Neural cell (in vitro differentiated cells): ENCODE results near the gene CHRD. TPM values are rescaled to one million over a fixed set of nuclear protein-coding genes. Genes with fewer than 3 reads are reported as not detected.

Experiments
- H2AFZ ChIP-seq: fragments of 200-600, 300-800 bp; sonication (generic), shearing (Covaris generic); 2 replicates; pipeline ENCODE4 v1.6.0; 2014; ENCODE audit warnings: low read depth, mild to moderate bottlenecking, antibody characterized with exemption, low read length, moderate library complexity
- H3F3A ChIP-seq: fragments of 200-600 bp; shearing (Covaris generic); 2 replicates; pipeline ENCODE4 v1.6.1; 2016; ENCODE audit warnings: mild to moderate bottlenecking, moderate library complexity, mixed read lengths, antibody characterized with exemption, low read length; ENCODE audit not compliant: insufficient read depth, poor library complexity, severe bottlenecking
- H3K27ac ChIP-seq: fragments of 200-600, 300-800 bp; sonication (generic), shearing (Covaris generic); 2 replicates; pipeline ENCODE4 v1.5.1; 2014; ENCODE audit warnings: mild to moderate bottlenecking, low read length, moderate library complexity
- H3K27me3 ChIP-seq: fragments of 300-800, 200-600 bp; sonication (generic), shearing (Covaris generic); 2 replicates; pipeline ENCODE4 v1.6.0; 2014; ENCODE audit warnings: mild to moderate bottlenecking, low read depth, low read length, moderate library complexity; ENCODE audit not compliant: insufficient read depth
- H3K36me3 ChIP-seq: fragments of 300-800, 200-600 bp; sonication (generic), shearing (Covaris generic); 2 replicates; pipeline ENCODE4 v1.5.1; 2014; ENCODE audit warnings: mild to moderate bottlenecking, antibody characterized with exemption, low read length, moderate library complexity; ENCODE audit not compliant: insufficient read depth
- H3K4me2 ChIP-seq: fragments of 300-800, 200-600 bp; sonication (generic), shearing (Covaris generic); 2 replicates; pipeline ENCODE4 v1.6.0; 2014; ENCODE audit warnings: mild to moderate bottlenecking, low read length
- H3K4me3 ChIP-seq: fragments of 300-800, 200-600 bp; sonication (generic), shearing (Covaris generic); 2 replicates; pipeline ENCODE4 v1.5.1; 2014; ENCODE audit warnings: mild to moderate bottlenecking, low read length, moderate library complexity
- H3K79me2 ChIP-seq: fragments of 200-600 bp; shearing (Covaris generic); replicated peaks from 2 replicates; pipeline ENCODE4 v1.6.0; 2014; ENCODE audit warnings: mild to moderate bottlenecking, low read length, moderate library complexity; ENCODE audit not compliant: insufficient read depth
- H3K9ac ChIP-seq: fragments of 300-800, 200-600 bp; sonication (generic), shearing (Covaris generic); 2 replicates; pipeline ENCODE4 v1.6.1; 2016; ENCODE audit warnings: mild to moderate bottlenecking, low read length, mixed read lengths
- H3K9me2 ChIP-seq: fragments of 200-600 bp; shearing (Covaris generic); 2 replicates; pipeline ENCODE4 v1.6.1; 2016; ENCODE audit warnings: mild to moderate bottlenecking, low read length, mixed read lengths; ENCODE audit not compliant: insufficient read depth
- H3K9me3 ChIP-seq: fragments of 200-600, 300-800 bp; sonication (generic), shearing (Covaris generic); 2 replicates; pipeline ENCODE4 v1.6.1; 2016; ENCODE audit warnings: mild to moderate bottlenecking, mixed run types, low read length, moderate library complexity, mixed read lengths
- H4K20me1 ChIP-seq: fragments of 200-600 bp; shearing (Covaris generic); 2 replicates; pipeline ENCODE4 v1.6.1; 2016; ENCODE audit warnings: mild to moderate bottlenecking, mixed run types; ENCODE audit not compliant: insufficient read depth
- EP300 ChIP-seq: fragments of 450-650 bp; conservative IDR thresholded peaks from 2 replicates; pipeline ENCODE4 v1.6.1; 2014; ENCODE audit warnings: antibody characterized with exemption, mild to moderate bottlenecking, moderate library complexity; ENCODE audit not compliant: poor library complexity, severe bottlenecking
- EZH2 ChIP-seq: fragments of 200-600, 300-800 bp; shearing (Covaris generic), sonication (generic); IDR thresholded peaks from 2 replicates; pipeline ENCODE4 v1.6.1; 2014; ENCODE audit warnings: antibody characterized with exemption, low read length, borderline replicate concordance, mild to moderate bottlenecking; ENCODE audit not compliant: insufficient read depth, poor library complexity, severe bottlenecking
- MXI1 ChIP-seq: fragments of 450-650 bp; conservative IDR thresholded peaks from 2 replicates; pipeline ENCODE4 v1.6.1; 2014; ENCODE audit warnings: antibody characterized with exemption, mild to moderate bottlenecking; ENCODE audit not compliant: poor library complexity, severe bottlenecking
- POLR2AphosphoS5 ChIP-seq: IDR thresholded peaks from 2 replicates; pipeline ENCODE4 v1.6.1; 2012
- RAD21 ChIP-seq: fragments of 450-650 bp; conservative IDR thresholded peaks from 2 replicates; pipeline ENCODE4 v1.6.1; 2014; ENCODE audit warnings: antibody characterized with exemption, mild to moderate bottlenecking, moderate library complexity
- SMC3 ChIP-seq: fragments of 450-650 bp; conservative IDR thresholded peaks from 2 replicates; pipeline ENCODE4 v1.6.1; 2014; ENCODE audit warnings: antibody characterized with exemption, mild to moderate bottlenecking, moderate library complexity; ENCODE audit not compliant: poor library complexity
- TAF1 ChIP-seq: IDR thresholded peaks from 2 replicates; pipeline ENCODE4 v1.6.1; 2012; ENCODE audit warnings: low read depth
- polyA plus RNA-seq: library from polyadenylated mRNA; depleted of rRNA; stranded (reverse); fragments of >200 nt; gene quantifications from 2 replicates; pipeline ENCODE4 v1.2.3, GENCODE V29; 2014
- TF ChIP-seq, protein P1 (sequence below): fragments of 450-650 bp; IDR thresholded peaks from 2 replicates; pipeline ENCODE4 v1.5.1; 2014; ENCODE audit warnings: antibody characterized with exemption, mild to moderate bottlenecking, moderate library complexity; ENCODE audit not compliant: poor library complexity, severe bottlenecking
- TF ChIP-seq, protein P2 (sequence below): IDR thresholded peaks from 2 replicates; pipeline ENCODE4 v1.6.1; 2012; ENCODE audit warnings: borderline replicate concordance

The CHRD gene
- polyA plus RNA-seq, 1 donor from 2014 or later = 2.9 TPM

DNA sequence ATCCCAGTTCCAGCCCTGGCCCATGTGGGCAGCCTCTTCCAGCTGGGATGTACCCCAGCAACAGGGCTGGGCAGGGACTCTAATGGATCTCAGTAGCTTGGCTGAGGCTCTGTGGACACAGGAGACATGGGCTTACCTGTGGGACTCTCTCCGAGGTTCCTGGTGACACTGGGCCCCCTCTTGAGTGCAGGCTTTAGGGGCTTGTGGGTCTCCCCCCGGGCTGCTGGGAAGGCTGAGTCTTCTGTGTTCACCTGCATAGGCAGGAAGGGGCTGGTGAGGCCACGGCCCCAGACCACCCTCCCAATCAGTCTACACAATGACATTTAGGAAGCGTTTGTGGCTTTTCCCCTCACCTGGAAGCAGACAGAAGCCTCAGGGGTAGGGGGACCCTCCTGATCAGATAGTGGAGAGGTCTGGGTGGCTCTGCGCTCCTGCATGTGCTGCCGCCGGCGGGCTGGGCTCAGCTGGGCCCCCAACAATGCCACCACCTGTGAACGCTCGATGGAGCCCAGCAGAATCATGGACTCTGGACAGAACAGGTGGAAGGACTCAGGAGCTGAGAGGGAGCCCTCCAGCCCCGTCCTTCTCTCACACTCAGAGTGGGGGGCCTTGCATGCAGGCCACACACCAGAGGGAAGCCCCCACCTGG is 26.8 kb upstream of the CHRD start:
- TF ChIP-seq EZH2 = no peak
- TF ChIP-seq MXI1 = no peak
- TF ChIP-seq POLR2AphosphoS5 = no peak
- TF ChIP-seq EP300 = no peak
- no peak for TF ChIP-seq TAF1
- TF ChIP-seq SMC3 = no peak
- TF ChIP-seq RAD21 = no peak
- TF ChIP-seq, protein P1, sequence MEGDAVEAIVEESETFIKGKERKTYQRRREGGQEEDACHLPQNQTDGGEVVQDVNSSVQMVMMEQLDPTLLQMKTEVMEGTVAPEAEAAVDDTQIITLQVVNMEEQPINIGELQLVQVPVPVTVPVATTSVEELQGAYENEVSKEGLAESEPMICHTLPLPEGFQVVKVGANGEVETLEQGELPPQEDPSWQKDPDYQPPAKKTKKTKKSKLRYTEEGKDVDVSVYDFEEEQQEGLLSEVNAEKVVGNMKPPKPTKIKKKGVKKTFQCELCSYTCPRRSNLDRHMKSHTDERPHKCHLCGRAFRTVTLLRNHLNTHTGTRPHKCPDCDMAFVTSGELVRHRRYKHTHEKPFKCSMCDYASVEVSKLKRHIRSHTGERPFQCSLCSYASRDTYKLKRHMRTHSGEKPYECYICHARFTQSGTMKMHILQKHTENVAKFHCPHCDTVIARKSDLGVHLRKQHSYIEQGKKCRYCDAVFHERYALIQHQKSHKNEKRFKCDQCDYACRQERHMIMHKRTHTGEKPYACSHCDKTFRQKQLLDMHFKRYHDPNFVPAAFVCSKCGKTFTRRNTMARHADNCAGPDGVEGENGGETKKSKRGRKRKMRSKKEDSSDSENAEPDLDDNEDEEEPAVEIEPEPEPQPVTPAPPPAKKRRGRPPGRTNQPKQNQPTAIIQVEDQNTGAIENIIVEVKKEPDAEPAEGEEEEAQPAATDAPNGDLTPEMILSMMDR = no peak
- H2AFZ ChIP-seq = no peak overlapping the region
- H3K4me3 ChIP-seq = no peak overlapping the region
- H3K9me2 ChIP-seq = no peaks in the 10 kb centered on the region
- no peak overlapping the region for H3K9ac ChIP-seq
- H3K4me2 ChIP-seq = no peak overlapping the region
- no peaks in the 10 kb centered on the region for H3F3A ChIP-seq
- H3K27ac ChIP-seq = no peak overlapping the region
- H3K9me3 ChIP-seq = no peaks in the 10 kb centered on the region
- H3K36me3 ChIP-seq = no peaks in the 10 kb centered on the region
- H3K79me2 ChIP-seq = no peaks in the 10 kb centered on the region
- no peaks in the 10 kb centered on the region for H3K27me3 ChIP-seq
- no peaks in the 10 kb centered on the region for H4K20me1 ChIP-seq

DNA sequence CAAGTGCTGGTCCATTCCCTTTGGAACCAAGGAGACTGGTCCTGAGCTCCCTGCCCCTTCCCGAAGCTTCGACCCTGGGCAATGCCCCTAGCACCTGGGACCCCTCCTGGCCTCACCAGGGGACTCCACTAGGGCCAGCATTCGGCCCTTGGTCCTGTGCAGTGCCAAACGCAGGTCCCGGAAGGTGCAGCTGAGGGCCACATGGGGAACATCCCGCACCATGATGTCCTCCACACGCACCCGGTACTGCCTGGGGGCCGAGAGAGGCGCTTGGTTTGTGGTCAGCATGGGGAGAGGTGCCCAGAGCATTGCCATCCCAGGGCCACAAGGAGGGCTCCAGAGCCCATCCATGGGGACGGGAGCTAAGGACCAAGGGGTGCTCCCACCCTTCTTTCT is 26.3 kb upstream of the CHRD start:
- Histone ChIP-seq H3K27me3 (no peaks in the 10 kb centered on the region), H3K9me3 (no peaks in the 10 kb centered on the region), H2AFZ (no peak overlapping the region), H3K79me2 (no peaks in the 10 kb centered on the region), H3F3A (no peaks in the 10 kb centered on the region), H3K36me3 (no peaks in the 10 kb centered on the region), H3K27ac (no peak overlapping the region), H3K9me2 (no peaks in the 10 kb centered on the region), H3K4me3 (no peak overlapping the region), H4K20me1 (no peaks in the 10 kb centered on the region), H3K9ac (no peak overlapping the region), H3K4me2 (no peak overlapping the region)
- no peak for TF ChIP-seq RAD21
- TF ChIP-seq MXI1 = no peak
- no peak for TF ChIP-seq TAF1
- no peak for TF ChIP-seq EP300
- no peak for TF ChIP-seq EZH2
- no peak for TF ChIP-seq POLR2AphosphoS5
- TF ChIP-seq, protein P2, sequence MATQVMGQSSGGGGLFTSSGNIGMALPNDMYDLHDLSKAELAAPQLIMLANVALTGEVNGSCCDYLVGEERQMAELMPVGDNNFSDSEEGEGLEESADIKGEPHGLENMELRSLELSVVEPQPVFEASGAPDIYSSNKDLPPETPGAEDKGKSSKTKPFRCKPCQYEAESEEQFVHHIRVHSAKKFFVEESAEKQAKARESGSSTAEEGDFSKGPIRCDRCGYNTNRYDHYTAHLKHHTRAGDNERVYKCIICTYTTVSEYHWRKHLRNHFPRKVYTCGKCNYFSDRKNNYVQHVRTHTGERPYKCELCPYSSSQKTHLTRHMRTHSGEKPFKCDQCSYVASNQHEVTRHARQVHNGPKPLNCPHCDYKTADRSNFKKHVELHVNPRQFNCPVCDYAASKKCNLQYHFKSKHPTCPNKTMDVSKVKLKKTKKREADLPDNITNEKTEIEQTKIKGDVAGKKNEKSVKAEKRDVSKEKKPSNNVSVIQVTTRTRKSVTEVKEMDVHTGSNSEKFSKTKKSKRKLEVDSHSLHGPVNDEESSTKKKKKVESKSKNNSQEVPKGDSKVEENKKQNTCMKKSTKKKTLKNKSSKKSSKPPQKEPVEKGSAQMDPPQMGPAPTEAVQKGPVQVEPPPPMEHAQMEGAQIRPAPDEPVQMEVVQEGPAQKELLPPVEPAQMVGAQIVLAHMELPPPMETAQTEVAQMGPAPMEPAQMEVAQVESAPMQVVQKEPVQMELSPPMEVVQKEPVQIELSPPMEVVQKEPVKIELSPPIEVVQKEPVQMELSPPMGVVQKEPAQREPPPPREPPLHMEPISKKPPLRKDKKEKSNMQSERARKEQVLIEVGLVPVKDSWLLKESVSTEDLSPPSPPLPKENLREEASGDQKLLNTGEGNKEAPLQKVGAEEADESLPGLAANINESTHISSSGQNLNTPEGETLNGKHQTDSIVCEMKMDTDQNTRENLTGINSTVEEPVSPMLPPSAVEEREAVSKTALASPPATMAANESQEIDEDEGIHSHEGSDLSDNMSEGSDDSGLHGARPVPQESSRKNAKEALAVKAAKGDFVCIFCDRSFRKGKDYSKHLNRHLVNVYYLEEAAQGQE = no peak
- TF ChIP-seq, protein P1 = no peak
- no peak for TF ChIP-seq SMC3
